Neural cell (in vitro differentiated cells): ENCODE results near the gene NOD1.

Source experiments
- RAD21 ChIP-seq: fragments of 450-650 bp; conservative IDR thresholded peaks from 2 replicates; pipeline ENCODE4 v1.6.1; 2014; ENCODE audit warnings: antibody characterized with exemption, mild to moderate bottlenecking, moderate library complexity
- TF ChIP-seq, protein P1 (sequence below): fragments of 450-650 bp; IDR thresholded peaks from 2 replicates; pipeline ENCODE4 v1.5.1; 2014; ENCODE audit warnings: antibody characterized with exemption, mild to moderate bottlenecking, moderate library complexity; ENCODE audit not compliant: poor library complexity, severe bottlenecking

DNA sequence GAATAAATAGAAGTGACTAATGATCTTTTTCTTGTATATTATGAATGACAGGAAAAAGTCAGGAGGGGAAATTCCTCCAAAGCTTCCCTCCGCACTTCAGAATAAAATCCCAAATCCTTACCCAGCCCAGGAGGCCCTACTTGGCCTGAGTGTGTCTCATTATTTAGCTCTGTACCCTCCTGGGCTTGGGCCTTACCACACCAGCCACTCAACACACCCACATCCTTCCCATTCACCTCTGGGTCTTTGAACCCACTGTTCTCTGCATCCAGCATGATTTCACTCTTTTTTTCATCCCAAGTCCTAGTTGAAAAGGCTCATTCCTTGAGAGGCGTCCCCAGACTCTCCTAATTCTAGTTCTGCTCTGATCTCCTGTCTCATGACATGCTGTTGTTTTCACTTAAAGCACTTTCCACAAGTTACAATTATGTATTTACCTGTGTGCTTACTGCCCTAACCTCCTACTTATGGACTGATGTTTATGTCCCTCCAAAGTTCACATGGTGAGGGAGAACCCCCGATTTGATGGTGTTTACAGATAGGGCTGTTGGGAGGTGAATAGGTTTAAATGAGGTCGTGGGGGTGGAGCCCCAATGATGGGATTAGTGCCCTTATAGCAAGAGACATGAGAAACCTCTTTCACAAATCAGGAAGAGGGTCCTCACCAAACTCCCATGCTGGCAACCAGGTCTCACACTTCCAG is 6.4 kb downstream of the NOD1 start:
- TF ChIP-seq, protein P1, sequence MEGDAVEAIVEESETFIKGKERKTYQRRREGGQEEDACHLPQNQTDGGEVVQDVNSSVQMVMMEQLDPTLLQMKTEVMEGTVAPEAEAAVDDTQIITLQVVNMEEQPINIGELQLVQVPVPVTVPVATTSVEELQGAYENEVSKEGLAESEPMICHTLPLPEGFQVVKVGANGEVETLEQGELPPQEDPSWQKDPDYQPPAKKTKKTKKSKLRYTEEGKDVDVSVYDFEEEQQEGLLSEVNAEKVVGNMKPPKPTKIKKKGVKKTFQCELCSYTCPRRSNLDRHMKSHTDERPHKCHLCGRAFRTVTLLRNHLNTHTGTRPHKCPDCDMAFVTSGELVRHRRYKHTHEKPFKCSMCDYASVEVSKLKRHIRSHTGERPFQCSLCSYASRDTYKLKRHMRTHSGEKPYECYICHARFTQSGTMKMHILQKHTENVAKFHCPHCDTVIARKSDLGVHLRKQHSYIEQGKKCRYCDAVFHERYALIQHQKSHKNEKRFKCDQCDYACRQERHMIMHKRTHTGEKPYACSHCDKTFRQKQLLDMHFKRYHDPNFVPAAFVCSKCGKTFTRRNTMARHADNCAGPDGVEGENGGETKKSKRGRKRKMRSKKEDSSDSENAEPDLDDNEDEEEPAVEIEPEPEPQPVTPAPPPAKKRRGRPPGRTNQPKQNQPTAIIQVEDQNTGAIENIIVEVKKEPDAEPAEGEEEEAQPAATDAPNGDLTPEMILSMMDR, result no peak
- no peak for TF ChIP-seq RAD21
